GM15510 (cell line): ENCODE data around the gene DLL4.

Experiments
- POLR2A ChIP-seq: IDR thresholded peaks from 3 replicates; pipeline ENCODE4 v1.6.1; 2011; ENCODE audit warnings: borderline replicate concordance; ENCODE audit not compliant: insufficient read length; ENCODE audit errors: extremely low read depth

Gene DLL4

DNA sequence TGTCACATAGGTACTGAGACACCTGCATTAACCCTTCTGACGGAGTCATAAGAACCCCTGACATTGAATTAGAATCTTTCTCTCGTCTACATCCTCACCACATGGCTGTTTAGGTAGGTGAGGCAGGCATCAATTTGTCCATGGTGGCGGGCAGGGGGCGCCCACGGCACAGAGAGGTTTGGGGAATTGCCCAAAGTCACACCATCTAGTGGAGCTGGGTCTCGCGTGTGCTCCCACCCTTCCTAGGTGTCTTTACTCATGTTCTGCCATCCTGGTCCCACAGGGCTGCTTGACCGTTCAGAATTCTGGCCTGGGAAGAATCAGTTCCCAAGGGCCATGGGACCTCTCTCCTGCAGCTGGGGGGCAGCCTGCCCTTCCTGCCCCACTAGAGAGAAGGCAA, 14.7 kb upstream of the DLL4 start:
- TF ChIP-seq POLR2A: no peak

DNA sequence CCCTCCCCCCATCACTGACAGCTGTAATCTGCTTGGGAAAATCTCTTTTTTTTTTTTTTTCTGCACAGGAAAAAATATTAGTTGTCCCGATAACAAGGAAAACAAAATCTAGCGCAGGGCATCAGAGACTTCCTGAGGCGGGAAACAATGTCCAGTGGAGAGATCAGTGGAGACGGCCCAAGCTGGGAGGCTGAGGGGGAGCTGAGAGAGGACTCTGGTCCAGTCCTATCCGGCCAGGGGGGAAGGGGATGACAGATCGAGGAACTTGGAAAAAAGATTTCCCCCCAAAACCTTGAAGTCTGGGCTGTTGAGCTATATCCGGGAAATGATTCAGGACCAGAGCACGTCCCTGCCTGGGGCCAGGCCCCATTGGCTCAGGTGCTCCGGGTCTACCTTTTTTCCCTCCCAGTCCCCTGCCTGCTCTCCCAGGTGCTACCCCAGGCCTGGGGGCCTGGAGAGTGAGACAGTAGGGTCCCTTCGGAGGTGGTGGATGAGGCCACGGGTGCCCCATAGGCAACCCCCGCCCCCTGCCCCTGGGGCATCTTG, 14.0 kb upstream of the DLL4 start:
- no peak for TF ChIP-seq POLR2A

DNA sequence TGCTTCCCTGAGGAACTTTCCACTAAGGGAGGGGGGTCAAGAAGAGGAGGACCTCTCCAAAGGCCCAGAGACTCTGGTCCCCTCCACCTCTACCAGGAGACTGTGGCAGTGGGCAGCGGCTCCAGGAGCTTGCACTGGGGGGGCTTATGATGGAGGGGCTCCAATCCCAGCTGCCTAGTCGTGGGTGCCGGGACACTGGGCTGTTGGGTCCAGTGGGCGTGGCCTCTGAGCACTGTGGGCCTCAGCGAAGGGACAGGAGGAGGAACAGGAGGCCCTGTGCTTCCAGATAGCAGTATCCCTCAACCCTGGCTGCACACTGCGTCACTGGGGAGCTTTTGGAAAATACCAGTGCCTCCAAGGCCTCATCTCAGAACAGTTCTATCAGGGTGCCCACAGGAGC, 13.5 kb upstream of the DLL4 start:
- TF ChIP-seq POLR2A: no peak

DNA sequence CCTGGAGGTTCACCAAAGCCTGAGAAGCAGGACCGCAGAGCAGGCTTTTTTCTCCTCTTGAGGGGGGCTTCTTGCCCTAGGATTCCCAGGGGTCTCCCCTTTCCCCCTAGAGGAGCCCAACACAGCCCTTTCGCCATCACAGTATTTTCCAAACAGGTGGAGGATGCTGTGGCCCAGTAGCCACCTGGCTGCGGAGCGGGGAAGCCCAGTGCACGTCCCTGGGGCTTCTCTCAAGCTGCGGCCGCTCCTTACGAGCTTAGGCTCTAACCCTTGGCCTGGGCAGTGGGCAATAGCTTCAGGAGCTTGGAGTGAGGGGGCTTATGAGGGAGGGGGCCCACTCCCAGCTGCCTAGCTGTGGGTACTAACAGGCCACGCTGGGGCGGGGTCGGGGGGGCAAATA, 11.6 kb upstream of the DLL4 start:
- no peak for TF ChIP-seq POLR2A

DNA sequence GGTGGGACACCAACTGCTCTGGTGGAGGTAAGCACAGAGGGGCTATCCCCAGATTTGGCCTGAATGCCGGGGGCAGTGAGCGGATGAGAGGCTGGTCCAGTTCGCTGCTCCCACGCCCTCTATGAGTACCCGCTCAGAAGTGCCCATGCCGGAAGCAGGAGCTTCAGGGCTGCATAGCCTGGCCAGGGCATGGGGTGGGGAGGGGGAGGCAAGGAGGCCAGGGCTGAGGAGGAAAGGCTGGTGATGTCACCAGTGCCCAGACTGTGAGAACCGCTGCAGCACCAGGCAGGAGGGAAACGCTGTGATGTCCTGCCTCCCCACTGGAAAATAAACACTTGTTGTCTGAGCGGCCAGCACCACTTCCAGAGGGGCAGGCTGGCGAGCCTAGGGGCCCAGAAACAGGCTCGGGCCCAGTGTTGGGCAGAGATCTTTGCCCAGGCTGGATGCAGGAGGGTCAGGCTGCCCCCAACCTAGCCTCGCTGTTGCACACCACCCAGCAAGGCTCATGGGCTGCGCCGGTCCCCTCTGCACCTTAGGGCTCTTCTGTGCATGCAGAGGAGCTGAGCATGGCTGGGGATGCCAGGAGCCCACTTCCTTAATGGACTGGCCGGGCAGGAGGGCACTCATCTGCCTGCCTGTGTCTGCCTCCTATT, 10.9 kb upstream of the DLL4 start:
- TF ChIP-seq POLR2A: no peak

DNA sequence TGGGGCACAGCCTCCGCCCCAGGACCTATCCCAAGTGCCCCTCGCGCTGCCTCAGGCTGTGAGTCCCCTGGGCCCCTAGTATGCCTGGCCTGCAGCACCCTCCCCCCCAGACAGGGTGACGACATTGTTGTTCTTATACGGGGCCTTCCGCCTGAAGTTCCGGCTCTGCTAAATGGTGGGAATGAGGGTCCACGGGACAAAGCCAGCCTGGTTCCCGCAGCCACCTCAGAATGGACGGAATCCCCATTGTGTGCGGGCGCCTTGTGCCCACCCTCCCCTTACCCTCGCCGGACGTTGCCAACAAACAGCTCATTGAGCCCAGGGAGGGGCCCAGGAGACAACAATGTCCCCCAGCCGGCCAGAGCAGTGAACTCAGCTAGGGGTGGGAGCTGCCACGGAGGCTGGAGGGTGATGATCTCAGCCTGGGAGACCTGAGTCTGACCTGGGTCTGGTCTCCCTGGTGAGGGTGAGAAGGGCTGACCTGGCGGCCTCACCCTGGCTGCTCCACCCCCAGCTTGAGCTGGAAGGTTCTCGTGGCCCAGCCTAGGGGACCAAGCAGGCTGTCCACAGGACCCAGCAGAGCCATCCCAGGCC, 10.2 kb upstream of the DLL4 start:
- TF ChIP-seq POLR2A: no peak

DNA sequence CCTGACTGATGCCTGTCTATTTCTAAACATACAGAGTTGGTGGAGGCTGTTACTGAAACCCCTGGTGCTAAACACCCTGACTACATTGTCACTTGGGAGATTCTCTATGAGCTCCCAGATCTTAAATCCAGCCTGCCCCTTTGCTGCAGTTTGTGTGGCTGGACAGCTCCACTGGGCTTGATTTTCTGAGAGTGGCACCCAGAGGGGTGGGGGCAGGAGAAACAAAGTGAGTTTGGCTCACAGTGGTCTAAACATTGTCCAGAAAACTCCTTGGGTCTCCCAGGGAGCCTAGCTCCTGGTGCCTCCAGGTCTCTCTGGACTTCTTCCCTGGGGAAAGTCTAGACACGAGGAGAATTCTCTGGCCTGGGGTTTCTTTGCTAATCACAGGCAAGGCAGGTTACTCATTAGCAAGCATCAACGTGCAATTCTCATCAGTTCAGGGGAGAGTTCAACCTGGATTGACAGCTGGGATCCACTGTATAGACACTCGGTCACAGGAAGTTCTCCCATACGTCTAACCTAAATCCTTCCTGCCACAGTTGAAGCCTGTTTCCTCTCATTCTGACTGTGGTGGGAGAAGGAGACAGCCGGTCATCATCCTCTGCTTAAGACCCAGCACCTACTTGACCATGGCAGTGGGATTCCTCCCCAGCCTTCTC, 7.1 kb upstream of the DLL4 start:
- TF ChIP-seq POLR2A: no peak

DNA sequence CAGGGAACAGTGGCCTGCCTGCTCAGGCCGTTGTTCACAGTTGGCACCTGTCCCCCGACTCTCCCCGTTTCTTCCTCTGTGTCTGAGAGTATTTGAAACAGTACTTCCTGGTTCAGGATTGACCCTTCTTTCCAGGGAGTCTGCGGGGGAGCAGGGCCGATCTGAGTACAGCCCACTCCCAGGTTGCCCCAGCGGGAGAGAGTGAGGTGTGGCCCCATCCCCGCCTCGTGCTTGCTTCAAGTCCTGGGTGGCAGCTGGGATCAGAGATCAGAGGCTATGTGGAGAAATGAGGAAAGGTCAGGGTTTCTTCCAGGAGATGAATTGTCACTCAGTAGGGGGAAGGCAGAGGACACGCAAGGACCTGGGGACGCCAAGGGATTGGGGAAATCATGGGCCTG, 6.5 kb upstream of the DLL4 start:
- no peak for TF ChIP-seq POLR2A

DNA sequence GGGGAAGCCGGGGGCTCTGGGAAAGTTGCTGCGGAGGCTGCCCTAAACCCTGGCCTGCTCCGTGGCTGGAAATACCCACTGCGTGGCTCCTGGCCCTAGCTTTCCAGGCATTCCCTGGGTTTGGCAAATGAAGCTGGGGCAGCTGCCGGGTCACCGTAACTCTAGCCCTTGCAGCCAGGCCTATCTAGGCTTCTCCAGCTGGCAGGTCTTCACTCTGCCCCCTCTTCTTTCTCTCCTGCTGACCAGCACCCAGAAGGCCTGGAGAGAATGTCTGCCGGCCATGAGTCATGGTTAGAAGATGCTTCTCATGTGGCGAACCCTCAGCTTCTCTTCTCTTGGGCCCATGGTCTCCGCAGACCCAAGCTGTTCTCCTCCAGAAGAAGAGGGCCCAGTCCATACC, 5.6 kb upstream of the DLL4 start:
- TF ChIP-seq POLR2A: no peak

DNA sequence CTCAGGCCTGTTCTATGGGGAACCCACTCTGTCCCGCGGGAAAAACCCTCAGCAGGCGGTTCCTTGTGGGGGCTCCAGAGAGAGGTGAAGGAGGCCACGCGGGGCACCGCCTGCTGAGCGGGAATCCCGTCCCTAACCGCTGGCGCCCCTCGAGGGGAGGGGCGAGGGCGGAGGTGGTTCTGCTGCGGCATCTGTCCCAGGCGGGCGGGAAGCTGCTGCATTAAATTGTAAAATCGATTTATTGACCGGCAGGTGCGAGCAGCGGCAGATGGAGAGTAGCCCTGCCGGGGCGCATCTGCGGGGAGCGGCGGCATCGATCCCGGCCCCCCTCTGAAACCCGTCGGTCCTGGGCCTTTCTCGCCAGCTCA, 3.7 kb upstream of the DLL4 start:
- no peak for TF ChIP-seq POLR2A

DNA sequence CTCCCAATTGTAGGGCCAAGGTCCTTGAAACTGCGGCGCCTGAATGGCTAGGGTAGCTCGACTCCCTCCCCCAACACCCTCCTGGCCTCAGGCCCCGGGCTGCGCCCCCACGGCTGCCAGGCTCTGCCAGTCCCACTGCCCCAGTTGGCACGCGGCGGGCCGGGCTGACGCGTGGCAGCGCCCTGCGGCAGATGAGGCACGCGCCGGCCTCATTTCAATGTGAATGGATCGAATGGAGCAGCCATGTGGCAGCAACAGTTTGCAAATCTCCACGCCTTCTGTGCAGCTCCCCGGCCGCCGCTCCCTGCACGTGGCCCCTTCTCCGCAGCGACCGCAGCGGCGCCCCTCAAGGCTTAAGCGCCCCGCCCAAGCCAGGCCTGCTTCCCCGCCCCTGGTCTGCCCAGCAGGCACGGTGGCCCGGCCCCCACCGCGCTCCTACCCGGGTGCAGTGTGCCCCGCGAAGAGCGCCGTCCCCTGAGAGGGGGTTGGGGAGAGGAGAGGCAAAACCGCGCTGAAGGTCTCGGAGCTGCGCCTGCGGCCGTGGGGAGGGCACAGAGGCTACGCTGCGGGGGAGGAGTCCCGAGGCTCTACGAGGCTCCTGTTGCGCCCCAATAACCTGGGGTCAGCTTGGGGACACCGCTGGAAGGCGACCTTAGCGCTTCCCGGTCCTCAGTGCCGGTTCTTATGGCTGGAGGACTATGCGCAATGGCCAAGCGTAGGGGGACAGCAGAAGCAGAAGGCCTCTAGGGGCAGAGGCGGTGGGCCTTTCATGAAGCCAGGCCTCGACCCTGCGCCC, 3.1 kb upstream of the DLL4 start:
- no peak for TF ChIP-seq POLR2A

DNA sequence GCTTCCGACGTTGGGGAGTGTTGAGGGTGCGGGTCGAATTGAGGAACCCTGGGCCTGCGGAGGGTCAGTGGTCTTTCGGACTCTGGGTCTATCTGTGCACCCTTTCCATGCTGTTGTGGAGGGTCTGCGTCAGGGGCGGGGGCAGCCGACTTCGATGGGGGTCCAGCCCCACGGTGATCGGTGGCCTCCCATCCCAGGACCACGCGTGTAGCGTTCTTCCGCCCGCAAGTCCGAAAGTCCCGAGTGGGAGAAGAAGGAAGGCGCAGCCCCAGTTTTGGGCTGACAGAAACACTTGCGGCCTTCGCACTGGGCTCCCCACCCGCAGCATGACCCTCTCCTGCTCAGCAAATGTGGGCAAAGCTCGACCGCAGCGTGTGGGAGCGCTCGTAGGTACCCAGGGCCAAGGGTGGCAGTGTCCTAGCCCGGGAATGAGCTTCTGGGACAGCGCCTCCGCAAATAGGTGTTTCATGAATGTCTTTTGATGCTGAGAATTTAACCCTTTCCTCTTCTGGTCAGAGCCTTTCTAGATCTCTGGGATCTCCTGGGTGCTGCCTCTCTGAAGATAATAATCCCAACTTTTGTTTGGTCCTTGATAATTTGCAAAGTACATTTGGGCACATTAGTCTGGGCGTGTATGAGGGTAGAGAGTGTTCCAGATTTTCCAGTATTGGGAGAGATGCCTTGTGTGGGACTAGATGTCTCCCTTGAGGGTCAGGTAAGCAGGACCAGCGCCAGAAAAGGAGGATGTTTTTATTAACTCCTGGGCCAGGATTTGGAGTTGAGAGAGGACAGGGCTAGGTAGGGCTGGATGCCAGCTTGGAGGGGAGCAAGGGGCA, 2.3 kb upstream of the DLL4 start:
- TF ChIP-seq POLR2A: no peak

DNA sequence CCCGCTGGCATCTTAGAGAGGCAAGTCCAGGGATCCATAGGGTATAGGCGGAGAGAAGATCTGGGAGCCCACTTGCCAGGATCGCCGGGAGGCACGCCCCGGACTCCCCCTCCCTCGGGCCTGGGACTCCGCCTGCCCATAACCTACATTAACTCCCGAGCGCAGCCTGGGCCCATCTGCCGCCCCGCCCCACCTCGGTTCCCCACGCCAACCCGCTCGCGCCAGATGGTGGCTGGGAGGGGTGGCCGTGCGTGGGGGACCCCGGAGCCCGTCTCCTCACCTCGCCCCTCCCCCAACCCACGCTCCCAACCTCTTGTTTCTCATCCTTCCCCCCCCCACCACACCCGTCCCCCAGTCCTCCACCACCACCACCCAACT, 1.7 kb upstream of the DLL4 start:
- TF ChIP-seq POLR2A: no peak
